ENCODE results near the gene GAL3ST2. TPM values are rescaled to one million over a fixed set of nuclear protein-coding genes. Genes with fewer than 3 reads are reported as not detected.
"Not testable (repeated sequence)": the region's sequence is repeated elsewhere in the genome, so short reads cannot be mapped to it uniquely, and the experiment has no call there.

GAL3ST2 gene
- total and polyA plus RNA-seq, 9 donors: 0.09 to 0.43 (median 0.25) TPM; not detected in 4

GRCh38 chr2:241755777-241756176 lies 20.8 kb upstream of the GAL3ST2 start:
- no peaks in the 10 kb centered on the region for H3K27me3 ChIP-seq (ENCODE audit: control insufficient read depth, insufficient read depth, low read length)
- WGBS (ENCODE audit: insufficient coverage): 98% methylated on average over 15 of the region's 27 CpGs
- H3K4me1 ChIP-seq (ENCODE audit: control insufficient read depth, insufficient read depth, low read length): no peaks in the 10 kb centered on the region
- no peak overlapping the region for H3K27ac ChIP-seq (ENCODE audit: low read length)
- no peak for DNase-seq
- no peaks in the 10 kb centered on the region for H3K9me3 ChIP-seq (replicated peaks; ENCODE audit: control insufficient read depth, low read depth, low read length)
- no peak overlapping the region for H3K4me3 ChIP-seq (ENCODE audit: low read length)
- H3K36me3 ChIP-seq (ENCODE audit: control insufficient read depth, insufficient read depth, low read length): peaks cover 62% of the 10 kb centered on the region

- Histone ChIP-seq H3K36me3 (ENCODE audit: control insufficient read depth, insufficient read depth, low read length) (peaks cover 50% of the 10 kb centered on the region), H3K4me1 (ENCODE audit: control insufficient read depth, insufficient read depth, low read length) (no peaks in the 10 kb centered on the region)
- no peak for DNase-seq
Observed at GRCh38 chr2:241759067-241759807, 17.4 kb upstream of the GAL3ST2 start.

GRCh38 chr2:241759893-241760292 lies 16.7 kb upstream of the GAL3ST2 start:
- not testable (repeated sequence) for H3K4me3 ChIP-seq (ENCODE audit: low read length); DNase-seq; H3K9me3 ChIP-seq (replicated peaks; ENCODE audit: control insufficient read depth, low read depth, low read length); H3K27me3 ChIP-seq (ENCODE audit: control insufficient read depth, insufficient read depth, low read length); H3K4me1 ChIP-seq (ENCODE audit: control insufficient read depth, insufficient read depth, low read length); H3K27ac ChIP-seq (ENCODE audit: low read length)
- no CpG with 5 or more reads among the region's 16 CpGs for WGBS (ENCODE audit: insufficient coverage)
- H3K36me3 ChIP-seq (ENCODE audit: control insufficient read depth, insufficient read depth, low read length): peaks cover 45% of the 10 kb centered on the region

More at GRCh38 chr2:241759067-241759807, 17.4 kb upstream of the GAL3ST2 start:
- no peak overlapping the region for H3K4me3 ChIP-seq (ENCODE audit: low read length)
- H3K9me3 ChIP-seq (replicated peaks; ENCODE audit: control insufficient read depth, low read depth, low read length): no peaks in the 10 kb centered on the region
- WGBS (ENCODE audit: insufficient coverage): 84% methylated on average over 5 of the region's 20 CpGs
- H3K27me3 ChIP-seq (ENCODE audit: control insufficient read depth, insufficient read depth, low read length): no peaks in the 10 kb centered on the region
- no peak overlapping the region for H3K27ac ChIP-seq (ENCODE audit: low read length)

- 95% methylated on average over 16 of the region's 17 CpGs for WGBS (ENCODE audit: insufficient coverage)
- Histone ChIP-seq H3K27me3 (ENCODE audit: control insufficient read depth, insufficient read depth, low read length) (no peaks in the 10 kb centered on the region), H3K36me3 (ENCODE audit: control insufficient read depth, insufficient read depth, low read length) (peaks cover 42% of the 10 kb centered on the region), H3K9me3 (replicated peaks; ENCODE audit: control insufficient read depth, low read depth, low read length) (no peaks in the 10 kb centered on the region), H3K4me3 (ENCODE audit: low read length) (no peak overlapping the region), H3K4me1 (ENCODE audit: control insufficient read depth, insufficient read depth, low read length) (no peaks in the 10 kb centered on the region), H3K27ac (ENCODE audit: low read length) (no peak overlapping the region)
- DNase-seq: no peak
Observed at GRCh38 chr2:241760301-241760771, 16.3 kb upstream of the GAL3ST2 start.

DNA sequence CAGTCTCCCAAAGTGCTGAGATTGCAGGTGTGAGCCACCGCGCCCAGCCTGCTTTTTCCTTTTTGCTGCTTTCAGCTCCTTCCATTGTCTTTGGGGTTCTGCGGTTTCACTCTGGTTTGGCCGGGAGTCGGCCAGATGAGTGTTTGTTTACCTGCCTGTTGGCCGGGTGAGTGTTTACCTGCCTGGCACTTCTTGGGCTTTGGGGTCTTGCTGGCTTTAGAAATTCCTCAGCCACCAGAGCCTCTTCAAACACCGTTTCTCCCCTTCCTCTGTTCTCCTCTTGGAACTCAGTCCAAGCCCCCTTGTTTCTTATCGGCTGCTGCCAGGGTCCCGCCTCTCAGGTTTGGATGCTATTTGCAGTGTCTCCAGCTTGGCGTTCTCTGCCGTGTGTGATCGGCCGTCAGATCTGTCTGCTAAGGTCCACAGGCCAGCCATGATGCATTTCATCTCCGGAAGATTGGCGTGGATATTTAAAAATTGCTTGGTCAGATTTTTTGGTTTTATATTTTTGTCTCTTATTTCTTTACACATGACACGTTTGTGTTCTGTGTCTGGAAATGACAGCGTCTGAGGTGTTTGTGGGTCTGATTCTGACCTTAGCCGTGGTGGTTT lies 14.2 kb upstream of the GAL3ST2 start:
- Histone ChIP-seq H3K4me3 (ENCODE audit: low read length) (no peak overlapping the region), H3K36me3 (ENCODE audit: control insufficient read depth, insufficient read depth, low read length) (peaks cover 27% of the 10 kb centered on the region), H3K27me3 (ENCODE audit: control insufficient read depth, insufficient read depth, low read length) (no peaks in the 10 kb centered on the region), H3K27ac (ENCODE audit: low read length) (no peak overlapping the region), H3K9me3 (replicated peaks; ENCODE audit: control insufficient read depth, low read depth, low read length) (no peaks in the 10 kb centered on the region), H3K4me1 (ENCODE audit: control insufficient read depth, insufficient read depth, low read length) (no peaks in the 10 kb centered on the region)
- WGBS (ENCODE audit: insufficient coverage): 63% methylated on average over 10 of the region's 18 CpGs
- DNase-seq: no peak

DNA sequence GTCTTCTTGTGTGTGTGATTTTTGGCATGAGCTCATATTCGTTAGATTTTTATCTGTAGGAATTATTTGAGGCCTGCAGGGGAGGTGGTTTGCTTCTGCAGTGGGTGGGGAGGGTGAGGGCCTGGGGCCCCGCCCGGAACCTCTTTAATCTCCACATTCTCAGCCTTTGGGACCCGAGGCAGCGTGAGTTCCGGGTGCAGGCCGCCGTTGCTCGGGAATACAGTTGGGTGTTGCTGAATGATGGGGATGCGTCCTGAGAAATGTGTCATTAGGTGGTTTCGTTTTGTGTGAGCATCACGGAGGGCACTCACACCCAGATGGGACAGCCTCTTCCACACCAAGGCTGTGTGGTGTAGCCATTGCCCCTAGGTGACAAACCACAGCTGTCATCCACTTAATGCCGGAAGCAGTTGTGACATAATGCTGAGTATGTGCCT lies 13.7 kb upstream of the GAL3ST2 start:
- Histone ChIP-seq H3K9me3 (replicated peaks; ENCODE audit: control insufficient read depth, low read depth, low read length) (no peaks in the 10 kb centered on the region), H3K27ac (ENCODE audit: low read length) (no peak overlapping the region), H3K4me1 (ENCODE audit: control insufficient read depth, insufficient read depth, low read length) (no peaks in the 10 kb centered on the region), H3K4me3 (ENCODE audit: low read length) (no peak overlapping the region), H3K36me3 (ENCODE audit: control insufficient read depth, insufficient read depth, low read length) (peaks cover 27% of the 10 kb centered on the region), H3K27me3 (ENCODE audit: control insufficient read depth, insufficient read depth, low read length) (no peaks in the 10 kb centered on the region)
- 76% methylated on average over 4 of the region's 13 CpGs for WGBS (ENCODE audit: insufficient coverage)
- no peak for DNase-seq

DNA sequence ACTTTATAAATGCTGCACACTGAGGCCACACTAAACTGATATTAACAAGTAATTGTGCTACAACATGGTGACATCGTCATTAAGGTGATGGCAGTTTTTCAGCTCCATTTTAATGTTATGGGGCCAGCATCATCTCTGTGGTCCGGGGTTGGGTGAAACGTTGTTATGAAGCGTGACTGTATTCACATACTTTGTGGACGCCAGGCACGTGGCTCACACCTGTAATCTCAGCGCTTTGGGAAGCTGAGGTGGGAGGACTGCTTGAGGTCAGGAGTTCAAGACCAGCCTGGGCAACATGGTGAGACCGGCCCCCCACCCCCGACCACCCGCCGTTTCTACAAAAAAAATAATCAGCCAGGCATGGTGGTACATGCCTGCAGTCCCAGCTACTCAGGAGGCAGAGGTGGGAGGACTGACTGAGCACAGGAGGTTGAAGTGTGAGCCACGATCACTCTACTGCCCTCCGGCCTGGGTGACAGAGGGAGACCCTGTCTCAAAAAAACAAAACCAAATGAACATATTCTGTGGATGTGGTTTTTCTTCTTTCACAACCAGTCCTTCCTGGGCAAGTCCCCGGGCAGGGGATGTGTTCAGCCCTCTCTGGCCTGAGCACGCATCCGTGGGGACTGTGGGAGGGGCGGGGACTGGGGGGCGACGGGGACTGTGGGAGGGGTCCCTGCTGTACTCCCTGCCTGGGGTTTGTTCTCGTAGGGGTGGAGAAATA lies 12.9 kb upstream of the GAL3ST2 start:
- H3K36me3 ChIP-seq (ENCODE audit: control insufficient read depth, insufficient read depth, low read length): peaks cover 25% of the 10 kb centered on the region

DNA sequence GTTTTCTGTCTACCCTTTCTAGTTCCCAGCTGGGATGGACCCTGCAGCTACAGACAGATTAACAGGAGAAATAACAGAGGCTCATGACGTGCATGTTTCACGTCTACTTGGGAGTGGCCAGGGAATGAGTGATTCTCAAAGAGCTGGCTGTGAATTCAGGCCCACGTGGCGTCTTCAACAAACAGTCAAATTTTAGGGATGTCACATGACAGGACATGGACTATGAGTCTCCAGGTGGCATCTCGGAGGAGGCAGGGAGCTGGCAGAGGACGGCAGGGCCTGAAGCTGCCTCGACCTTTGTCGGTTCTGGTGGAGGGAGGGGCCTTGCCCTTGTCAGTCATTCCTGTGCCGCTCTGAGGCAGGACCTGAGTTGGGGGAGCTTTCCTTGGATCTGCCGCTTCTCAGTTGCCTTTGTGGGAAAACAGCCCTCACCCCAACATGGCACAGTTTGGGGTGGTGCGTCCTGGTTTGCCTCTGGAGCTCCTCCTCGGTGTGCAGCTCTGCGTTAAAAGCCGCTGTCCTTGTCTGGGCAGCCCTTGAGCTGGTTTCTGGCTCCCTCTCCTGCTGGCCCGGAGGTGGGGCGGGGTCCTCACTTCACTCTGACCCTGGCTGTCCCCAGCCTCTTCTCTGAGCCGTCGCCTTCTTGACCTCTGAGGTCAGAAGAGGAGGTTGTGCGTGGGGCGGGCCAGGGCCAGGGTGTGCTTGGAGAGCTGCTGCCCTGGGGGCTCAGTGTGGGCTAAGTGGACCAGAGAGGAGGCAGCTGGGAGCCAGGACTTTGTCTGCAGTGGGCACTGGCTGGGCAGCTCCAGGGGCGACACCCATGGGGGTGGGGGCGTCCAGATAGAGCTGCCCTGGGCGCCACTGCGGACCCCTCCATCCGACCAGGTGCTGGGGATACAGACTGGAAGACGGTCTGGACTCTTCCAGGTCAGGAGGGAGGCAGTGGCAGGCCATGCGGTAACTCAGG lies 12.1 kb upstream of the GAL3ST2 start:
- WGBS (ENCODE audit: insufficient coverage): 64% methylated on average over 21 of the region's 27 CpGs
- peak; percentile 27 for DNase-seq
- H3K4me1 ChIP-seq (ENCODE audit: control insufficient read depth, insufficient read depth, low read length): no peaks in the 10 kb centered on the region
- no peaks in the 10 kb centered on the region for H3K27me3 ChIP-seq (ENCODE audit: control insufficient read depth, insufficient read depth, low read length)
- no peaks in the 10 kb centered on the region for H3K9me3 ChIP-seq (replicated peaks; ENCODE audit: control insufficient read depth, low read depth, low read length)
- no peak overlapping the region for H3K4me3 ChIP-seq (ENCODE audit: low read length)
- peaks cover 17% of the 10 kb centered on the region for H3K36me3 ChIP-seq (ENCODE audit: control insufficient read depth, insufficient read depth, low read length)
- H3K27ac ChIP-seq (ENCODE audit: low read length): no peak overlapping the region

More for the DNA sequence above, 12.9 kb upstream of the GAL3ST2 start:
- Histone ChIP-seq H3K27me3 (ENCODE audit: control insufficient read depth, insufficient read depth, low read length) (no peaks in the 10 kb centered on the region), H3K4me3 (ENCODE audit: low read length) (no peak overlapping the region), H3K27ac (ENCODE audit: low read length) (no peak overlapping the region), H3K4me1 (ENCODE audit: control insufficient read depth, insufficient read depth, low read length) (no peaks in the 10 kb centered on the region), H3K9me3 (replicated peaks; ENCODE audit: control insufficient read depth, low read depth, low read length) (no peaks in the 10 kb centered on the region)
- DNase-seq: no peak
- 69% methylated on average over 8 of the region's 20 CpGs for WGBS (ENCODE audit: insufficient coverage)

DNA sequence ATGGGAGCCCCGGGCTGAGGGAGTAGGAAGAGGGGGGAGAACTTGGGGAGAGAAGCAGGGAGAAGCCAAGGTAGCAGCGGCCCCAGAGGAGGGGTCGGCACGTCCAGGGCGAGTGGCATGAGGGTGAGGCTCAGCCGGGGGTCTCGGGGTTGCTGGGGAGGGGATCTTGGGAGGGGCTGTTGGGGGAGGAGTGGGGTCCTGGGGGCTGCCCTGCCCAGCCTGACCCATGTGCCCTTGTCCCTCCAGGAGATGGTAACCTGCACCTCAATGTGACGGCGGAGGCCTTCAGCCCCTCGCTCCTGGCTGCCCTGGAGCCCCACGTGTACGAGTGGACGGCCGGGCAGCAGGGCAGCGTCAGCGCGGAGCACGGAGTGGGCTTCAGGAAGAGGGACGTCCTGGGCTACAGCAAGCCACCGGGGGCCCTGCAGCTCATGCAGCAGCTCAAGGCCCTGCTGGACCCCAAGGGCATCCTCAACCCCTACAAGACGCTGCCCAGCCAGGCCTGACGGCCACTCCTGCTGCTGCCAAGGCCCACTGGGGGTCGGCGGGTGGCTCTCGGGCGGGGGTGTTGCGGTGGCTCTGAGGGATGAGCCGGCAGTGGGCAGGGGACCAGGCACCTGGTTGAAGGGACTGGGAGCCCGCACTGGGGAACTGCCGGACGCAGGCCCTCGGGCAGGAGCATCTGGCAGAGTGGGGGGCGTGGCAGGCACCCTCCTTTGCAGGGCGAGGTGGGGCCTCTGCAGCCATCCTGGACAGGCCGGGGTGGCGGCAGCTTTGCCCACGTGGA lies 9.0 kb upstream of the GAL3ST2 start:
- H3K36me3 ChIP-seq (ENCODE audit: control insufficient read depth, insufficient read depth, low read length): peaks cover 5% of the 10 kb centered on the region
- H3K4me1 ChIP-seq (ENCODE audit: control insufficient read depth, insufficient read depth, low read length): peaks cover 20% of the 10 kb centered on the region
- peaks cover 6% of the 10 kb centered on the region for H3K27me3 ChIP-seq (ENCODE audit: control insufficient read depth, insufficient read depth, low read length)
- no peak for DNase-seq
- 85% methylated on average over 33 of the region's 37 CpGs for WGBS (ENCODE audit: insufficient coverage)
- H3K9me3 ChIP-seq (replicated peaks; ENCODE audit: control insufficient read depth, low read depth, low read length): no peaks in the 10 kb centered on the region
- H3K4me3 ChIP-seq (ENCODE audit: low read length): no peak overlapping the region
- no peak overlapping the region for H3K27ac ChIP-seq (ENCODE audit: low read length)
